Fibroblast of lung (primary cell): Measurements from ENCODE around the gene H6PD. TPM values are rescaled to one million over a fixed set of nuclear protein-coding genes. Genes with fewer than 3 reads are reported as not detected.

Experiments
- DNase-seq, 2 donors: peaks; one replicate each; pipeline versions ENCODE4 v3.0.0 to v3.0.0-alpha.2; 2010; ENCODE audit warnings: low read depth in 2 of 2
- H2AFZ ChIP-seq: 2 replicates; pipeline ENCODE4 v1.5.1; 2012; ENCODE audit warnings: low read length, control low read depth, inconsistent platforms
- H3K27ac ChIP-seq: 2 replicates; pipeline ENCODE4 v1.5.1; 2011; ENCODE audit warnings: low read length, control low read depth; ENCODE audit not compliant: insufficient read depth
- H3K27me3 ChIP-seq: 2 replicates; pipeline ENCODE4 v1.5.1; 2011; ENCODE audit warnings: mild to moderate bottlenecking, low read length; ENCODE audit not compliant: control insufficient read depth, insufficient read depth
- H3K36me3 ChIP-seq: 2 replicates; pipeline ENCODE4 v1.5.1; 2011; ENCODE audit warnings: low read length; ENCODE audit not compliant: control insufficient read depth, insufficient read depth
- H3K4me1 ChIP-seq: 2 replicates; pipeline ENCODE4 v1.5.1; 2011; ENCODE audit warnings: low read length; ENCODE audit not compliant: control insufficient read depth, insufficient read depth; ENCODE audit errors: extremely low read depth
- H3K4me2 ChIP-seq: 2 replicates; pipeline ENCODE4 v1.5.1; 2011; ENCODE audit warnings: low read length, control low read depth; ENCODE audit not compliant: insufficient read depth; ENCODE audit errors: extremely low read depth
- H3K4me3 ChIP-seq, 4 experiments: fragments of 200-600 bp in 1 of 4; sonication (generic) in 1 of 4; replicated peaks in 1 of 4; 2 replicates each; pipeline ENCODE4 v1.5.1; 2011 to 2016; ENCODE audit warnings: low read length in 4 of 4, low read depth in 3 of 4, mild to moderate bottlenecking in 3 of 4, control low read depth in 2 of 4, inconsistent platforms in 1 of 4, mixed read lengths in 1 of 4; ENCODE audit not compliant: insufficient read depth in 1 of 4; ENCODE audit errors: control extremely low read depth in 1 of 4
- H3K79me2 ChIP-seq: 2 replicates; pipeline ENCODE4 v1.5.1; 2012; ENCODE audit warnings: mild to moderate bottlenecking, low read length, inconsistent platforms; ENCODE audit not compliant: control insufficient read depth, insufficient read depth
- H3K9ac ChIP-seq: 2 replicates; pipeline ENCODE4 v1.5.1; 2011; ENCODE audit warnings: mild to moderate bottlenecking, low read length, control low read depth; ENCODE audit not compliant: insufficient read depth
- H3K9me3 ChIP-seq: 2 replicates; pipeline ENCODE4 v1.5.1; 2012; ENCODE audit warnings: low read depth, low read length; ENCODE audit not compliant: control insufficient read depth, insufficient read depth
- H4K20me1 ChIP-seq: 2 replicates; pipeline ENCODE4 v1.5.1; 2011; ENCODE audit warnings: low read length; ENCODE audit not compliant: control insufficient read depth, insufficient read depth; ENCODE audit errors: extremely low read depth
- CTCF ChIP-seq, 2 donors: IDR thresholded peaks in 1 of 2; conservative IDR thresholded peaks in 1 of 2; 1 replicate in 1 of 2; 2 replicates in 1 of 2; pipeline ENCODE4 v1.5.1; 2011 to 2012; ENCODE audit warnings: low read length in 2 of 2, control low read depth in 1 of 2, inconsistent platforms in 1 of 2, low read depth in 1 of 2, mild to moderate bottlenecking in 1 of 2
- EZH2 ChIP-seq: IDR thresholded peaks from 2 replicates; pipeline ENCODE4 v1.5.1; 2012; ENCODE audit warnings: low read length, control low read depth, mild to moderate bottlenecking; ENCODE audit errors: missing control alignments
- polyA plus RNA-seq, 2 donors: library from polyadenylated mRNA; depleted of rRNA in 1 of 2; stranded (reverse) in 1 of 2; unstranded in 1 of 2; fragments of >200 nt; gene quantifications; 2 replicates each; pipeline ENCODE4 v1.2.1, GENCODE V29; 2011 to 2012; ENCODE audit warnings: missing spikeins in 1 of 2
- total RNA-seq: library from RNA; depleted of rRNA; stranded (reverse); fragments of >200 nt; gene quantifications from 2 replicates; pipeline ENCODE4 v1.2.1, GENCODE V29; 2014

The H6PD gene
- total and polyA plus RNA-seq, 2 donors (not counting 1 experiment from before 2014, with no cell fraction given): 15.2 to 23.5 TPM

GRCh38 chr1:9311029-9311428, 76.5 kb downstream of the H6PD start:
- no peak overlapping the region for H3K4me2 ChIP-seq
- H2AFZ ChIP-seq: no peak overlapping the region
- no peak overlapping the region for H3K9ac ChIP-seq
- H3K27me3 ChIP-seq: no peaks in the 10 kb centered on the region
- DNase-seq: no peak
- H3K36me3 ChIP-seq: no peaks in the 10 kb centered on the region
- peaks cover 3% of the 10 kb centered on the region for H4K20me1 ChIP-seq
- no peak overlapping the region for H3K4me3 ChIP-seq
- H3K4me1 ChIP-seq: peaks cover 9% of the 10 kb centered on the region
- H3K79me2 ChIP-seq: peaks cover 83% of the 10 kb centered on the region
- TF ChIP-seq CTCF (conservative IDR thresholded peaks at IDR 0.05 in 1 of 2, IDR thresholded peaks at IDR 0.05 in 1 of 2; ENCODE audit: low read depth in 1 of 2, low read length in 2 of 2) (no peak), EZH2 (no peak)
- H3K27ac ChIP-seq: no peak overlapping the region
- no peaks in the 10 kb centered on the region for H3K9me3 ChIP-seq

GRCh38 chr1:9311479-9311878, 76.9 kb downstream of the H6PD start:
- peaks cover 83% of the 10 kb centered on the region for H3K79me2 ChIP-seq
- no peaks in the 10 kb centered on the region for H3K9me3 ChIP-seq
- H3K27me3 ChIP-seq: no peaks in the 10 kb centered on the region
- TF ChIP-seq CTCF (conservative IDR thresholded peaks at IDR 0.05 in 1 of 2, IDR thresholded peaks at IDR 0.05 in 1 of 2; ENCODE audit: low read depth in 1 of 2, low read length in 2 of 2) (no peak), EZH2 (no peak)
- no peak overlapping the region for H3K9ac ChIP-seq
- no peak overlapping the region for H3K4me2 ChIP-seq
- H3K27ac ChIP-seq: no peak overlapping the region
- no peak overlapping the region for H3K4me3 ChIP-seq
- DNase-seq: no peak
- H4K20me1 ChIP-seq: peaks cover under 1% of the 10 kb centered on the region
- peaks cover 11% of the 10 kb centered on the region for H3K4me1 ChIP-seq
- H2AFZ ChIP-seq: no peak overlapping the region
- peaks cover under 1% of the 10 kb centered on the region for H3K36me3 ChIP-seq

DNA sequence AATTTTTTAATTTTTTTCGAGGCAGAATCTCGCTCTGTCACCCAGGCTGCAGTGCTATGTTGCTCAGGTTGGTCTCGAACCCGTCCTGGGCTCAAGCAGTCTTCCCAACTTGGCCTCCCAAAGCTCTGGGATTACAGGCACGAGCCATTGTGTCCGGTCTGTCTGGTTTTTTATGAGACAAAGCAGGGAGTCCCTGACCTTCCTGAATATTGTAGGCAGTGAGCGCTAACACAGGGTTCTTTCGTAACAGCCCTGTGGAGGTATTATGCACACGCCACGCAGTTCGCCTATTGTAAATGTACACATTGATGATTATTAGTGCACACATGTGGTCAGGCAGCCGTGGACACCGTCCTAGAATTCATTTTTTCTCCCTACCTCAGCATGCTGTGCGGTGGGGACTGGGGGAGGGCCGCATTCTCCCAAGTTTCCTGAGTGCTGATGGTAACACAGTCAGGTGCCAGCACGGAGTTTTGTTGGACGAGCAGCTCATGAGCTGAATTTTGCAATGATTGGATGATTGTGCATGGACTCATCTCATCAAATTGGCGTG, 77.7 kb downstream of the H6PD start:
- no peaks in the 10 kb centered on the region for H3K27me3 ChIP-seq
- H3K4me2 ChIP-seq: no peak overlapping the region
- no peak overlapping the region for H3K4me3 ChIP-seq
- TF ChIP-seq CTCF (conservative IDR thresholded peaks at IDR 0.05 in 1 of 2, IDR thresholded peaks at IDR 0.05 in 1 of 2; ENCODE audit: low read depth in 1 of 2, low read length in 2 of 2) (no peak), EZH2 (no peak)
- DNase-seq: no peak
- H3K79me2 ChIP-seq: peaks cover 83% of the 10 kb centered on the region
- no peaks in the 10 kb centered on the region for H4K20me1 ChIP-seq
- H3K9ac ChIP-seq: no peak overlapping the region
- no peaks in the 10 kb centered on the region for H3K9me3 ChIP-seq
- H3K4me1 ChIP-seq: peaks cover 12% of the 10 kb centered on the region
- H2AFZ ChIP-seq: no peak overlapping the region
- peaks cover 3% of the 10 kb centered on the region for H3K36me3 ChIP-seq
- H3K27ac ChIP-seq: no peak overlapping the region
